HG03025 (cell line): Measurements from ENCODE around the gene KRTAP16-1.
"Not testable (repeated sequence)": the region's sequence is repeated elsewhere in the genome, so short reads cannot be mapped to it uniquely, and the experiment has no call there.

Source experiments
- ATAC-seq: cut with Tn5 transposase; IDR thresholded peaks from one replicate; pipeline ENCODE4 v1.9.1; 2021; ENCODE audit warnings: mild to moderate bottlenecking, moderate library complexity; ENCODE audit not compliant: unreplicated experiment, low FRiP score

Gene KRTAP16-1

GRCh38 chr17:41308918-41309359 lies at the start of gene KRTAP16-1:
KRTAP16-1 (minus strand) TSS chr17:41309309; CDS start chr17:41309253, 56 bp downstream.
- no peak for ATAC-seq

DNA sequence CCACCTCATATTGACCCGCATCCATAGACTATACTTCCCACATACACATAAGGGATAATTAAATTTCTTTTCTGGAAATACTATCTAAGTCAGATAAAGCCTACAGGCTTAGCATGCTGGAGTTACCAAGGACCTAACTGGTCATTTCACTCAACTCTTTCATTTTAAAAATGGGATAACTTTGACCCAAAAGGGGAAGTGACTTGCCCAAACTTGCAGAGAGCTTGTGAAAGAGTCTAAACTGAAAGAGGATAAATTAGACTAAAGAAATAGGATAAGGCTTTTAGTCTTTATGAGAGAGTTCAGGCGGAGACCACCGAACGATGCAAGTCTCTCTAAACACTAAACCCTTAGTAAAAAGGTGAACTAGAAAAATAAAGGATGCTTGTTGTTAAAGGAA lies 45.4 kb upstream of the KRTAP16-1 start:
- no peak for ATAC-seq

- ATAC-seq, result no peak
These were observed 43.7 kb upstream of the KRTAP16-1 start for GRCh38 chr17:41352597-41353366.

- ATAC-seq, result no peak
These were observed 42.1 kb upstream of the KRTAP16-1 start for GRCh38 chr17:41351177-41351576.

GRCh38 chr17:41350381-41350878 lies 41.3 kb upstream of the KRTAP16-1 start, which contains the start of gene KRT33A:
KRT33A (minus strand) TSS chr17:41350828; CDS start chr17:41350767, 61 bp downstream.
- ATAC-seq, result not testable (repeated sequence)

GRCh38 chr17:41347869-41348760 lies 39.0 kb upstream of the KRTAP16-1 start:
- no peak for ATAC-seq

- not testable (repeated sequence) for ATAC-seq
These were observed 37.3 kb upstream of the KRTAP16-1 start for GRCh38 chr17:41346421-41346820.

DNA sequence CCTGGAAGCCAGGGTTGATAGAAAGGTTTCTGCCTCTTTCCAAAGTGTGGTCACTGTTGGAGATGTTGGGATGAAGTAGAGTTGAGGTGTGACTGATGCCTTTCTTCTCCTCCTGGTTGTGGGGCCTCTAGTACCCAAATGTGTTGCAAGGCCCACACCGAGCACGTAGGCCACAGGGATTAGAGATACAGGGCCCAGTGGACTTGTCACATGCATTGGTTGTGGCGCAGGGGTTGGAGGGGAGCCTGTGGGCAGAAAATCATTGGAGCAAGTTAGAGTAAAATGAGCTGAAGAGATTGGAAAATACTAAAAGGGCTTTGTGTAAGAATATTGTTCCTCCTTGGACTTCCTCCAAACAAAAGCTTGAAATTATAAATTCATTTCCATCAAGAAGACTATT lies 36.9 kb upstream of the KRTAP16-1 start:
- ATAC-seq, result no peak

- no peak for ATAC-seq
These were observed 33.9 kb upstream of the KRTAP16-1 start for GRCh38 chr17:41343029-41343428.

- ATAC-seq, result no peak
These were observed 32.1 kb upstream of the KRTAP16-1 start for GRCh38 chr17:41340934-41341861.

- no peak for ATAC-seq
These were observed 31.4 kb upstream of the KRTAP16-1 start for GRCh38 chr17:41340494-41340893.

DNA sequence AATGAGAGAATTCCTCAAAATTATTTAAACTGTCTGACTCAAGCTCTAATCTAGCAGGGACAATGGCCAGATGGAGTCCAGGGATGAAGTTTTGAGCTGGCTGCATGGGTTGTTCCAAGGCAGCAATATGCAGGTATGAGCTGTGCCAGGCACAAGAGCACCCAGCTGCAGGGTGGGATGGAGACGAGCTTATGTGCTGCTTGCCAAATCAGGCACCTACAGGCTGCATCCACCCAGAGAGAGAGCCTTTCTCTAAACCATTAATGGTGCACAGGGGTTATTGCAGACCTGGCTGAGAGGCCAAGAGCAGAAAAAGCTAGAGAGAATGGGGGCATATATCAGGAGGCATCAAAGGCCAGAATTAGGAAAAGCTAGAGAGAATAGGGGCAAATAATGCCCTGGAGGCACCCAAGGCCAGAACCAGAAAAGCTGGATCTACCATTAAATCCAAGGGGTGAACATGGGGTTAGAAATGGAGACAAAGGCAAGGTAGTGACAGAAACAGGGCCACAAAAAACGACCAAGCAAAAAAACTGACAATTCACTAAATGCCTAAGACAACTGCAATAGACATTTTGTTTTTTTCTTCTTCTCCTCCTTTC lies 30.6 kb upstream of the KRTAP16-1 start:
- ATAC-seq, result no peak

DNA sequence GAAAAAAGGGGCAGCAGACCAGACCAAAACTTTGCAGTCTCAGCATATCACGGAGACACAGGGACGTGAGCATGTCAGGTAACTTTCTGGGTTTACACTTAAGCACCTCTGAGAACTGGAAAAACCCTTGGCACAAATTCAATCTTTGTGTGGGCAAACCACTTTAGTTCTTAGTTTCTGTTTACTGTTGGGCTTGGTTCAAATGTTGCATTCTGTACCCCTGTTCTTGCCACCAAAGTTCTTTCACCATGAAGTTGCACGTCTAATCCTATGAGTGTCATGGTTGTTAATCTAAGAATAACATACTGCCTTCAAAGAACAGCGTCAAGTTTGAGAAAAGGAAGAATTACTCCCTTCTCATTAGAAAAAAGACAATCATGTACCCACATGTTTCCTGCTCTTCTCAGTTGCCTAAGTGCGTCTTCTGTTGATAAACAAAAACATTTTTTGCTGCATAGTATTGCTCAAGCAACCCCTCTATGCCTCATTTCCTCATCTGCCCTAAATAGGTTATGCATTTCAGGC lies 29.9 kb upstream of the KRTAP16-1 start:
- no peak for ATAC-seq

DNA sequence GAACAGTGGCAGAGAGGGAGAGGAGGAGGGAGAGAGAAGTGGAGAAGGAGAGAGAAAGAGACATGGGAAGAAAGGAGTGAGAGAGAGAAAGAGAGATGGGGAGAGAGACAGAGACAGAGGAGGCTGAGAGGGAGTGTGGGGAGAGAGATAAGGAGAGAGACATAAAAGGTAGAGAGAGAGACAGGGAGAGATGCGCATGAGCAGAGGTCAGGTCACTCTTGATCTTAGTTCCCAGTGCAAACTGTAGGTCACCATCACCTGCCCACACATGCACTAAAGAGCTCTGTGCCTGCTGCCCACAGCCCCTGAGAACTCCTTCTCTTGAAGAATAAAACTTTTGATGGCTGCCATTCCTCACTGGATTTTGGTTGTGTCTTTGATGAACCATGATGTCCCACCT lies 26.6 kb upstream of the KRTAP16-1 start:
- ATAC-seq, result no peak

DNA sequence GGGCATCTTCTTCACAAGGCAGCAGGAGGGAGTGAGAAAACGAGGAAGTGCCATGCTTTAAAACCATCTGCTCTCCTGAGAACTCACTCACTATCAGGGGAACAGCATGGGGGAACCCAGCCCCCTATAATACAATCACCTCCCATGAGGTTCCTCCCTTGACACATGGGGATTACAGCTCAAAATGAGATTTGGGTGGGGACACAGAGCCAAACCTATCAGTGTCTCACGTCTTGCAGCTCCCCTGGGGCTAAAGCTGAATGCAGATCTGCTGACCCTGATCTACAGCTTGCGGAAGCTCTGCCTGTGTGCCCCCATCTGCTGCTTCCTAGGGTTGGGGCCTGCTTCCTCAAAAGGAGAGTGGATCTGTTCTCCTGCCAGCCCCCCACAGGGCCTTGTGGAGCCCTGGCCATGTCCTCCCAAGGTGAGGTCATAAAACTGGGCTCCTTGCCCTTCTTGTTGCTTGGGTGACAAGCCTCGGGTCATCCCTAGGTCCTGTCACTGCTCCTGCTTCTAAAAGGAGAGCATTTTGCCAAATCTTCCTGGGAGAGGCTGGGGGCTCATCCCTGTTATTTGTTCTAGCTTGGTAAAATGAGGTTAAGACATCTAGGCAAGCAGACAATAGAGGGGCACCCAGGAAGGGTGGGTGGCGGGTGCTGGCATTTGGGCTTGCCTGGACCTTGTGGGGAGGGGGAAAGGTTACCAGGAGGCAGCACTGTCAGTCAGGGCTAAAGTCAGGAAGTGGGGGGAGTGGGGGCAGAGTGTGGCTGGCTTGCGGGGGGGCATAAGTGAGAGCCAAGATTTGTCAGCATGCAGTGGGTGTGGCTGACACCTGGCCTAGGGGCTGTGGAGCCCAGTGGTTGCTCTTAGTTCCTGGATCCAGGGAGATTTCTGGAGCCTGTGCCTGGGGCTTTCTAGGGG lies 25.5 kb upstream of the KRTAP16-1 start:
- ATAC-seq, result no peak

DNA sequence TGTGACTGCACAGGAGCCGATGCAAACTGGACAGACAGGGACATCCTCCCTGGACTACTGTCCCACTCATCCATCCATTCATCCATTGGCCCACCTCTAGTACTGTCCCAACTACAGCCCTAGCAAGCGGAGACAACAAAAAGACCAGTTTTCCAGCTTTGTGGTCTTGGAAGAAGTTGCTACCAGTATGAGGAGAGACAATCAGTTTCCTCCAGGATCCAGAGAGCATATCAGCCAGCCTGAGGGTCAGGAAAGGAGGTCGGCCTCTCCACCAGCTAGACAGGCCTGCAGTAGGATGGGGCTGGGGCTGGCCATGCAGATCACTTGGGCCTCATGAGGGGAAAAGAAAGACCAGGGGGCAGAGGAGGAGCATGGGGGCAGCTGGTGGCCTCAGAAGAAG lies 24.7 kb upstream of the KRTAP16-1 start:
- no peak for ATAC-seq

DNA sequence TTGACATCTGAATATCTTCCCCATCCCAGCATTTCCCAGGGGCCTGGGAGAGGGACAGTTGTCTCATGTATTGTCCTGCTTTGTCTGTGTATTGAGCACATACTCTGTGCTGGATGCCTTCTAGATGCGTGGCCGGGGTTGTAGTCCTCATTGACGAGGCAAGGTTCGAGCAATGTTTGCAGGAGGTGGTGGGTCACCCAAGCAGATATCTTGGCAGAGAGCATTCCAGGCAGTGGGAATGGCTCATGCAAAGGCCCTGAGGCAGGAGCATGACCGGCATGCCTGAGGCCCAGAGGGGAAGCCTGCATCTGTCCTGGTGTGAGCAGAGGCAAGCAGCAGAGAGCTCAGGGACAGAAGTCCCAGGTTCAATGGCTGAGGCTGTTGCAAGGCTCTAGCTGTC lies 24.0 kb upstream of the KRTAP16-1 start:
- no peak for ATAC-seq

GRCh38 chr17:41332239-41332638 lies 23.1 kb upstream of the KRTAP16-1 start:
- ATAC-seq, result no peak
